Measurements from ENCODE around the gene ANKS1B.
"Not testable (repeated sequence)": the region's sequence is repeated elsewhere in the genome, so short reads cannot be mapped to it uniquely, and the experiment has no call there.

Gene ANKS1B

GRCh38 chr12:99759444-99759843 lies 225.3 kb downstream of the ANKS1B start:
- no peak for DNase-seq (ENCODE audit: low spot score)

- DNase-seq (ENCODE audit: low spot score) = no peak
Measured at GRCh38 chr12:99758997-99759396, 225.7 kb downstream of the ANKS1B start.

- no peak for DNase-seq (ENCODE audit: low spot score)
Measured at GRCh38 chr12:99752740-99753139, 232.0 kb downstream of the ANKS1B start.

- DNase-seq (ENCODE audit: low spot score) = no peak
Measured at GRCh38 chr12:99746538-99746937, 238.2 kb downstream of the ANKS1B start.

GRCh38 chr12:99745895-99746294 lies 238.8 kb downstream of the ANKS1B start:
- no peak for DNase-seq (ENCODE audit: low spot score)

- DNase-seq (ENCODE audit: low spot score) = no peak
Measured at GRCh38 chr12:99745121-99745520, 239.6 kb downstream of the ANKS1B start.

- no peak for DNase-seq (ENCODE audit: low spot score)
Measured at GRCh38 chr12:99736760-99737269, 247.9 kb downstream of the ANKS1B start.

GRCh38 chr12:99732131-99732530 lies 252.6 kb downstream of the ANKS1B start:
- DNase-seq (ENCODE audit: low spot score) = no peak

- no peak for DNase-seq (ENCODE audit: low spot score)
Measured at GRCh38 chr12:99722690-99723486, 261.8 kb downstream of the ANKS1B start.

- DNase-seq (ENCODE audit: low spot score) = no peak
Measured at GRCh38 chr12:99721715-99722275, 262.9 kb downstream of the ANKS1B start.

GRCh38 chr12:99720083-99720465 lies 264.7 kb downstream of the ANKS1B start:
- DNase-seq (ENCODE audit: low spot score) = not testable (repeated sequence)

GRCh38 chr12:99719411-99720082 lies 265.2 kb downstream of the ANKS1B start:
- DNase-seq (ENCODE audit: low spot score) = not testable (repeated sequence)

- not testable (repeated sequence) for DNase-seq (ENCODE audit: low spot score)
Measured at GRCh38 chr12:99715841-99716510, 268.8 kb downstream of the ANKS1B start.

GRCh38 chr12:99714921-99715320 lies 269.8 kb downstream of the ANKS1B start:
- DNase-seq (ENCODE audit: low spot score) = not testable (repeated sequence)

GRCh38 chr12:99713946-99714520 lies 270.7 kb downstream of the ANKS1B start:
- DNase-seq (ENCODE audit: low spot score) = no peak

GRCh38 chr12:99712281-99712680 lies 272.5 kb downstream of the ANKS1B start:
- DNase-seq (ENCODE audit: low spot score) = no peak

GRCh38 chr12:99711246-99711645 lies 273.5 kb downstream of the ANKS1B start:
- no peak for DNase-seq (ENCODE audit: low spot score)

GRCh38 chr12:99709619-99710018 lies 275.1 kb downstream of the ANKS1B start:
- no peak for DNase-seq (ENCODE audit: low spot score)

GRCh38 chr12:99709116-99709515 lies 275.6 kb downstream of the ANKS1B start:
- no peak for DNase-seq (ENCODE audit: low spot score)

GRCh38 chr12:99707883-99708282 lies 276.9 kb downstream of the ANKS1B start:
- DNase-seq (ENCODE audit: low spot score) = no peak

- no peak for DNase-seq (ENCODE audit: low spot score)
Measured at GRCh38 chr12:99706736-99707473, 277.8 kb downstream of the ANKS1B start.

All from GM03348 (cell line).